Osteocyte (in vitro differentiated cells): ENCODE data around the gene INHBA. TPM values are rescaled to one million over a fixed set of nuclear protein-coding genes. Genes with fewer than 3 reads are reported as not detected.
A peak's percentile ranks its signal among the peaks of the same experiment; 100 is the strongest.

Experiments
- DNase-seq: peaks from one replicate; pipeline ENCODE4 v3.0.0; 2021; ENCODE audit warnings: mixed read lengths; ENCODE audit not compliant: unreplicated experiment; ENCODE audit errors: extremely low spot score
- H3K27ac Mint-ChIP-seq: one replicate; pipeline ENCODE4 v1.8.0; 2021; ENCODE audit warnings: mild to moderate bottlenecking, mixed read lengths; ENCODE audit not compliant: unreplicated experiment
- H3K27me3 Mint-ChIP-seq: one replicate; pipeline ENCODE4 v1.8.0; 2021; ENCODE audit warnings: mixed read lengths; ENCODE audit not compliant: unreplicated experiment
- H3K36me3 Mint-ChIP-seq: one replicate; pipeline ENCODE4 v1.8.0; 2021; ENCODE audit warnings: mixed read lengths; ENCODE audit not compliant: unreplicated experiment
- H3K4me1 Mint-ChIP-seq: one replicate; pipeline ENCODE4 v1.8.0; 2021; ENCODE audit warnings: mixed read lengths; ENCODE audit not compliant: unreplicated experiment
- H3K4me3 Mint-ChIP-seq: one replicate; pipeline ENCODE4 v1.8.0; 2021; ENCODE audit warnings: mild to moderate bottlenecking, moderate library complexity, mixed read lengths; ENCODE audit not compliant: unreplicated experiment
- H3K9me3 Mint-ChIP-seq: one replicate; pipeline ENCODE4 v1.8.0; 2021; ENCODE audit warnings: mixed read lengths; ENCODE audit not compliant: unreplicated experiment
- total RNA-seq: library from RNA; stranded (reverse); gene quantifications from 2 replicates; pipeline ENCODE4 v1.2.1, GENCODE V29; 2021
- TF ChIP-seq, protein P1 (sequence below): fragments of 200-600 bp; sonication (generic); IDR thresholded peaks from 2 replicates; pipeline ENCODE4 v1.5.0; 2021; ENCODE audit warnings: antibody characterized with exemption, mild to moderate bottlenecking, moderate library complexity

INHBA gene
- total RNA-seq, 1 donor from 2014 or later = 198 TPM

- Mint-ChIP-seq H3K27ac (no peak overlapping the region), H3K4me3 (no peak overlapping the region), H3K36me3 (no peaks in the 10 kb centered on the region), H3K9me3 (peaks cover 5% of the 10 kb centered on the region), H3K27me3 (no peaks in the 10 kb centered on the region), H3K4me1 (peaks cover 22% of the 10 kb centered on the region)
- TF ChIP-seq, protein P1, sequence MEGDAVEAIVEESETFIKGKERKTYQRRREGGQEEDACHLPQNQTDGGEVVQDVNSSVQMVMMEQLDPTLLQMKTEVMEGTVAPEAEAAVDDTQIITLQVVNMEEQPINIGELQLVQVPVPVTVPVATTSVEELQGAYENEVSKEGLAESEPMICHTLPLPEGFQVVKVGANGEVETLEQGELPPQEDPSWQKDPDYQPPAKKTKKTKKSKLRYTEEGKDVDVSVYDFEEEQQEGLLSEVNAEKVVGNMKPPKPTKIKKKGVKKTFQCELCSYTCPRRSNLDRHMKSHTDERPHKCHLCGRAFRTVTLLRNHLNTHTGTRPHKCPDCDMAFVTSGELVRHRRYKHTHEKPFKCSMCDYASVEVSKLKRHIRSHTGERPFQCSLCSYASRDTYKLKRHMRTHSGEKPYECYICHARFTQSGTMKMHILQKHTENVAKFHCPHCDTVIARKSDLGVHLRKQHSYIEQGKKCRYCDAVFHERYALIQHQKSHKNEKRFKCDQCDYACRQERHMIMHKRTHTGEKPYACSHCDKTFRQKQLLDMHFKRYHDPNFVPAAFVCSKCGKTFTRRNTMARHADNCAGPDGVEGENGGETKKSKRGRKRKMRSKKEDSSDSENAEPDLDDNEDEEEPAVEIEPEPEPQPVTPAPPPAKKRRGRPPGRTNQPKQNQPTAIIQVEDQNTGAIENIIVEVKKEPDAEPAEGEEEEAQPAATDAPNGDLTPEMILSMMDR = no peak
- no peak for DNase-seq
Observed at GRCh38 chr7:41641665-41642014, 61.2 kb downstream of the INHBA start.

DNA sequence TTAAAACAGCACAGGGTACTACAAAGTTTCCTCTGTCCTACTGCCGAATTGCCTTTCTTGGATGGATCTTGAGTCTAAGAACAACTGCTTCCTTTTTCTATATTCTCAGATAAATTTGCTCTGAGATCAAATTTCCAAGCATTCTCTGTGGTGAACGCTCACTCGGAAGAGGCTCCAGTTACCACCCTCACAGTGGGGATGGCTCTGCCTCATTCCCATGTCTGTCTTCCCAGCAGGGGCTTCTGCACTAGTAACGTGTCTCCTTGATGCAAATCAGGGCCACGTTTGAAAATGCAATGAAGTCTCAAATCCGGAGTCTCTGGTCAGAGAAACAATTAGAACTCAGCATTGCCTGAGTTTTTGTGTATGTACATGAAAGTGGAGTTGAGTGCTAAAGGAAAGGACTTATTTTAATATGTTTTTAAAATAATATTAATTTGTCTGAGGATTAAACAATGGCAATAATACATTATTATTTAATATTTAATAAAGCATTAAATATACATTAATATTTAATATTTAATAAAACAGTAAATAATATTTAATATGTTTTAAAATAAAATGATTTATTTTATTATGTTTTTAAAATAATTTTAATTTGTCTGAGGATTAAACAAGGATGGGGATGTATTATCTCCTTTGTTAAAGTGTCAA, 61.8 kb downstream of the INHBA start:
- H3K27me3 Mint-ChIP-seq = no peaks in the 10 kb centered on the region
- peaks cover 22% of the 10 kb centered on the region for H3K4me1 Mint-ChIP-seq
- TF ChIP-seq, protein P1 = no peak
- H3K9me3 Mint-ChIP-seq = peaks cover 5% of the 10 kb centered on the region
- no peak for DNase-seq
- no peaks in the 10 kb centered on the region for H3K36me3 Mint-ChIP-seq
- H3K27ac Mint-ChIP-seq = peak overlapping the region; percentile 68
- H3K4me3 Mint-ChIP-seq = peak overlapping the region; percentile 51

- peak overlapping the region; percentile 68 for H3K27ac Mint-ChIP-seq
- peak overlapping the region; percentile 51 for H3K4me3 Mint-ChIP-seq
- peaks cover 5% of the 10 kb centered on the region for H3K9me3 Mint-ChIP-seq
- H3K27me3 Mint-ChIP-seq = no peaks in the 10 kb centered on the region
- no peak for DNase-seq
- H3K36me3 Mint-ChIP-seq = no peaks in the 10 kb centered on the region
- TF ChIP-seq, protein P1 = no peak
- peaks cover 22% of the 10 kb centered on the region for H3K4me1 Mint-ChIP-seq
Observed at GRCh38 chr7:41640487-41640886, 62.4 kb downstream of the INHBA start.

DNA sequence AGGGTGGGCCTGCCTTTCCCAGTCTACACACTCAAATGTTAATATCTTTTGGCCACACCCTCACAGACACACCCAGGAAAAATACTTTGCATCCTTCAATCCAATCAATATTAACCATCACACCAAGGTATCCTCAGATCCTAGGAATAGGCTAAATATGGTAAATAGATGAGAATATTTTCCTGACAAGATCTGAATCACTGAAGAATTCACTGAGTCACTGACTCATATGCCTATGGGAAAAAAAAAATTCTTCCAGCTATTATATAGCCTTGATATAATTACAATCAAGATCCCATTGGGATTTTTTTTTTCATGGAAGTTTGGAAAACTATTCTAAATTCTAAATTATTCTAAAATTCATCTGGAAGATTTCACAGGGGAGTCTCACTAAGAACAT, 65.8 kb downstream of the INHBA start:
- DNase-seq = no peak
- no peaks in the 10 kb centered on the region for H3K27me3 Mint-ChIP-seq
- H3K9me3 Mint-ChIP-seq = peaks cover 5% of the 10 kb centered on the region
- peaks cover 22% of the 10 kb centered on the region for H3K4me1 Mint-ChIP-seq
- H3K36me3 Mint-ChIP-seq = no peaks in the 10 kb centered on the region
- peak overlapping the region; percentile 24 for H3K27ac Mint-ChIP-seq
- TF ChIP-seq, protein P1 = no peak
- H3K4me3 Mint-ChIP-seq = no peak overlapping the region
